Lower leg skin (tissue), 3 donors: ENCODE results near the gene NCOA1.

Experiments used
- POLR2A ChIP-seq, 2 donors: fragments of 450-650 bp; IDR thresholded peaks; one replicate each; pipeline ENCODE4 v1.6.1; 2016 to 2017; ENCODE audit warnings: antibody characterized with exemption in 2 of 2, mild to moderate bottlenecking in 1 of 2, moderate library complexity in 1 of 2
- TF ChIP-seq, protein P1 (sequence below), 3 donors: fragments of 450-650 bp; IDR thresholded peaks; one replicate each; pipeline ENCODE4 v1.5.1; 2016; ENCODE audit warnings: antibody characterized with exemption in 3 of 3, mild to moderate bottlenecking in 3 of 3, moderate library complexity in 2 of 3

DNA sequence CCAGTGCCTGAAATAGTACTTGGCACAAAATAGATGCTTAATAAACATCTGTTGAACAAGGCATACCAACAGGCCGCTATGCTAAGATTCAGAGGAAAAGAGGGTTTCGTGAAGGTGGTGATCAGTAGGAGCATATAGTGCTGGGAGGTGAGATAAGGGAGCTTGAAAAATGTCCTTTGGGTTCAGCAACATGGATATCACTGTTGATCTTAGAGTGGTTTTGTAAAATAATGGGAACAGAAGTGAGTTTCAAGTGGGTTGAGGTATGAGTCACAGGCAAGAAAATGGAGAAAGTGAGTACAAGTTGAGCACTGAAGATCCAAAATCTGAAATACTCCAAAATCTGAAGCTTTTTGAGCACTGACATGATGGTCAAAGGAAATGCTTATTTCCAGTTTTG lies 306.6 kb downstream of the NCOA1 start:
- TF ChIP-seq, protein P1, sequence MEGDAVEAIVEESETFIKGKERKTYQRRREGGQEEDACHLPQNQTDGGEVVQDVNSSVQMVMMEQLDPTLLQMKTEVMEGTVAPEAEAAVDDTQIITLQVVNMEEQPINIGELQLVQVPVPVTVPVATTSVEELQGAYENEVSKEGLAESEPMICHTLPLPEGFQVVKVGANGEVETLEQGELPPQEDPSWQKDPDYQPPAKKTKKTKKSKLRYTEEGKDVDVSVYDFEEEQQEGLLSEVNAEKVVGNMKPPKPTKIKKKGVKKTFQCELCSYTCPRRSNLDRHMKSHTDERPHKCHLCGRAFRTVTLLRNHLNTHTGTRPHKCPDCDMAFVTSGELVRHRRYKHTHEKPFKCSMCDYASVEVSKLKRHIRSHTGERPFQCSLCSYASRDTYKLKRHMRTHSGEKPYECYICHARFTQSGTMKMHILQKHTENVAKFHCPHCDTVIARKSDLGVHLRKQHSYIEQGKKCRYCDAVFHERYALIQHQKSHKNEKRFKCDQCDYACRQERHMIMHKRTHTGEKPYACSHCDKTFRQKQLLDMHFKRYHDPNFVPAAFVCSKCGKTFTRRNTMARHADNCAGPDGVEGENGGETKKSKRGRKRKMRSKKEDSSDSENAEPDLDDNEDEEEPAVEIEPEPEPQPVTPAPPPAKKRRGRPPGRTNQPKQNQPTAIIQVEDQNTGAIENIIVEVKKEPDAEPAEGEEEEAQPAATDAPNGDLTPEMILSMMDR (IDR thresholded peaks at IDR 0.05), result no peak
- no peak for TF ChIP-seq POLR2A (IDR thresholded peaks at IDR 0.05)
